Measurements from ENCODE around the gene MYO7B.

The MYO7B gene

GRCh38 chr2:127627740-127628571, 92.5 kb downstream of the MYO7B start:
- DNase-seq, result no peak

DNA sequence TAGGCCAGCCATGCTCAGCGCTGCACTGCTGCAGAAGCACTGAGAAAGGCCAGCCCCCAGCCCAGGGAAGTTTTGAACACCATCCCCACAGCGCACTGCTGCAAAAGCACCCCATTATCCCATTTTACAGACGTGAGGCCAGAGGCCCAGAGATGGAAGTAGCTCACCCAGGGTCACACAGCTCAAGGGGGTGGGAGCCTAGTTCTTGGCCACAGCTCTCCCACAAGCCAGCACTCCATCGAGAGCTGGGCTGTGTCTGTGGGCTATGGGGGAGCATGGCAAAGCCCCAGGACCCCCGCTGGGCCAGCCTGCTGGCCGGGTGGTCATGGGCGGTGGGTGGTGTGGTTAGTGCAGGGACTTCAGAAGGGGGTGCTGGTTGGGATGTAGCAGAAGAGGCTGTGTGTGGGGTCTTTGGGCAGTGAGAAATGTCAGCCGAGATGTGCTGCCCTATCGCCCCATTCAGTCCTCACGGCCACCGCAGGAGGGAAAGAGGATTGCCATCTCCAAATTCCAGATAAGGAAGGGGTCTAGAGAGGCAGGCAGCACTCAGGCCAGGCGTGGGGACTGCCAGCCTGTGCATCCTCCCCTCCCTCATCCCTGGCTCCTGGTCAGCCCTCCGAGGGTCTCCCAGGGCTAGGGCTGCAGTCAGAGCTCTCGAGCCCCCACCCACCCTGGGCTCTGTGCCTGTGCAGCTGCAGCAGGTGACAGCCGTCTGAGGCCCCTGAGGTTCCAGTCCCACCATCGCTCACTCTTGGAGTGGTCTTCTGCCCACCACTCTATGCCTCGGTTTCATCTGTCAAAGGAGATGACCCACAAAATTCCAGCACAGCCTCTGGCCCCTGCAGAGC, 93.5 kb downstream of the MYO7B start:
- DNase-seq, result no peak

- no peak for DNase-seq
These were observed 94.2 kb downstream of the MYO7B start for GRCh38 chr2:127629637-127630036.

DNA sequence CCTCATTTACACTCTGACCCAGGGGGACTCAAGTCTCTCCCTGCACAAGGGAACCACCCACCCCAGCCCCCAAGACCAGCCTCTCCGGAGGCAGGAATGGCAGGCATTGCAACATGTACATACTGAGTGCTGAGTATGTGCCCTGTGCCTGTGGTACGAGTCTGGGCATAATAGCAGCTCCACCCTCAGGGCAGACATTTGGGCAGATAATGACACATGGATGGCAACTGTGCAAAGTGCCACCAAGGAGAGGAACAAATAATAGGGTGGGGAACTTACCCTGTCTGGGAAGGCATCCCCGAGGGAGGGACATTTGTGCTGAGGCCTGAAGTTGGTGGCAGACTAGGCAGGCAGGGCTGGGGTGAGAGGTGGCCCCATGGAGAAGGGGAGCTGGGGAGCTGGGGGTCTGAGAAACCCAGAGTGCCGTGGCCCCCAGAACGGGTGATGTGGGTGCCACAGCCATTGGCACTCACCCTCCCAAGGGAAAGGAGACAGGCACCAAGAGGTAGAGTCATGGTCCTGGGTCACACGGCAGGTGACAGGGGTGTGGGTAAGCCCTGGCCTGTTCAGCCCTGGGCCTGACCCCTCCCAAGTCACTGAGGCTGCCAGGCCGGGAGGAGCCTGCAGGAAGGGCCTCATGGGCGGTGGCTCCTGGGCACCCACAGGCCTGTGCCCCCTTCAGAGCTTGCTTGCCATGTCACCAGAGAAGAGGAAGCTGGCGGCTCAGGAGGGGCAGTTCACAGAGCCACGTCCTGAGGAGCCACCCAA, 94.8 kb downstream of the MYO7B start:
- peak; percentile 10 for DNase-seq

DNA sequence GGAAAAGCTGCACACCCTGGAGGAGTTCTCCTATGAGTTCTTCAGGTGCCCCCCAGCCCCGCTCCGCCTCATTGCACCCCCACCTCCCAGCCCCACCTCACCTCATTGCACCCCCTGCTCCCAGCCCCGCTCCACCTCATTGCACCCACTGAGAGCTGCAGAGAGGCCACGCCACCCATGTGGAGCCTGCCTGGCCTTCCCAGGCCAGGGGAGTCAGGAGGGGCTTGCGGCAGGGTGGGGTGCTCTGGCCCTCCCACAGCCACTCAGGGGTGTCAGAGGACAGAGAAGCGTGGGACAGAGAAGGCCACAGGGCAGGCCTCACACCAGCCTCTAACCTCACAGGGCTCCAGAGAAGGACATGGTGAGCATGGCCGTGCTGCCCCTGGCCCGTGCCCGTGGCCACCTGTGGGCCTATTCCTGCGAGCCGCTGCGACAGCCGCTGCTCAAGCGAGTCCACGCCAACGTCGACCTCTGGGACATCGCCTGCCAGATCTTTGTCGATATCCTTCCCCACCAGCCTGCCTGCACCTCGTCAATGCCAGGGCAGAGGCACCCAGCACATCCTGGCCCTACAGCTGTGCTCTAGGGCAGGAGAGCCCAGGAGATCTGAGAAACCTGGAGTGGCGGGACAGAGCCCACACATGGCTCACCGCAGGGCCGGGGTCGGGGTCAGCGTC, 95.5 kb downstream of the MYO7B start:
- DNase-seq, result no peak

GRCh38 chr2:127631541-127631996, 96.1 kb downstream of the MYO7B start:
- DNase-seq, result no peak

- DNase-seq, result no peak
These were observed 96.6 kb downstream of the MYO7B start for GRCh38 chr2:127631997-127632581.

DNA sequence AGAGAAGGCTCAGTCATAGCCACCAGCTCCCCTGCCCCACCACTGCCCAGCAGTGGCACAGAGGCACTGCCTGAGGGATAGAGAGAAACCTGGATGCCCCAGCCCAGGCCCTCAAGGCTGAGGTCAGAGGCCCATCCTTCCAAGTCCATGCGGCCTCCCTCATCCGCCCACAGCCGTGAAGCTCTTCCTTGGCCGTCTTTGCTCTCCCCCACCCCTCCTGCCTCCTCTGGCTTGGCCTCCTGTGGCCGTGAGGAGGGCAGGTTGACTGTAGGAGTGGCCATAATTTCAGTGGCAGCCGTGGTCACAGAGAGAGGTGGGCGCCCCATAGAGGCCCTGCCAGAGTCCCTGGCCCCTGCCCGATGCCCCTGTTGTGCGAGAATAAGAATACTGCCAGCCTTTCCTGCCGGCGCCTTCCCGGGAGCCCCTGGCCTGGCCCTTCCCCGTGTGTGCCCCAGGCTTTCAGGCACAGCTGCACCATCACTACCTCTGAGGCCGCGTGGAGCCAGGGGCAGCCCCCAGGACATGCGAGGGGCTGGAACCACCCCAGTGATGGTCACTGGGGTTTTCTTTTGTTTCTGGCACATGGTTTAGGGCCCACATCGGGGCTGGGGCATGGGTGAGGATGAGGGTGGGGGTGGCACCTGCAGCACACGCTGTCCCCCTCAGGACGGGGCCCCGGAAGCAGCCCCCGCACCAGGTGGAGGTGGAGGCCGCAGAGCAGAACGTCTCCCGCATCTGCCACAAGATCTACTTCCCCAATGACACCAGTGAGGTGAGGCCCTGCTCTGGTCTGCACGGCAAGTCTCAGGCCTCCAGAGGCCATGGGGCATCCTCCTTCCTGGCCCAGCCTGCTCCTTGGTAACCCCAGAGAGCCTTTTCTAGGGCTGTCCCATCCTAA, 97.4 kb downstream of the MYO7B start:
- DNase-seq, result no peak

- DNase-seq, result no peak
These were observed 98.1 kb downstream of the MYO7B start for GRCh38 chr2:127633556-127634065.

DNA sequence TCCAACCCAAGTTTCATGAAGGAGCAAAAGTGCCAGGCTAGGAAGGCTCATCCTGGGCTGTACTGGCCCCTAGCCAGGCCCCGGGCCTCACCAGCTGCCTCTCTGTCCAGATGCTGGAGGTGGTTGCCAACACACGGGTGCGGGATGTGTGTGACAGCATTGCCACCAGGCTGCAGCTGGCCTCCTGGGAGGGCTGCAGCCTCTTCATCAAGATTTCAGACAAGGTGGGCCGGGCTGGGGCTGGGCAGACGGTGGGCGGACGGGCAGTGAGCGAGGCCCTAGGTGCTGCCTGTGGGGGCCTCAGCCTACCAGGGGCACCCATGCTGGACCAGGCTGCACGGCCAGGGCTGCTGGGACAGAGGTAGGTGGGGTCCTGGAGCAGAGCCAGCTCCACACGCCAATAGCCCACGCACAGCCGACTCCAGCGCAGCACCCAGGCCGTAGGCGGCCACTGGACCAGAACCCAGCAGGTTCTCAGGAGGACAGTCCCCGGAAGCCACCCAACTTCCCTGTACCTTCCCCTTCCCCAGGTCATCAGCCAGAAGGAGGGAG, 98.7 kb downstream of the MYO7B start:
- DNase-seq, result no peak

DNA sequence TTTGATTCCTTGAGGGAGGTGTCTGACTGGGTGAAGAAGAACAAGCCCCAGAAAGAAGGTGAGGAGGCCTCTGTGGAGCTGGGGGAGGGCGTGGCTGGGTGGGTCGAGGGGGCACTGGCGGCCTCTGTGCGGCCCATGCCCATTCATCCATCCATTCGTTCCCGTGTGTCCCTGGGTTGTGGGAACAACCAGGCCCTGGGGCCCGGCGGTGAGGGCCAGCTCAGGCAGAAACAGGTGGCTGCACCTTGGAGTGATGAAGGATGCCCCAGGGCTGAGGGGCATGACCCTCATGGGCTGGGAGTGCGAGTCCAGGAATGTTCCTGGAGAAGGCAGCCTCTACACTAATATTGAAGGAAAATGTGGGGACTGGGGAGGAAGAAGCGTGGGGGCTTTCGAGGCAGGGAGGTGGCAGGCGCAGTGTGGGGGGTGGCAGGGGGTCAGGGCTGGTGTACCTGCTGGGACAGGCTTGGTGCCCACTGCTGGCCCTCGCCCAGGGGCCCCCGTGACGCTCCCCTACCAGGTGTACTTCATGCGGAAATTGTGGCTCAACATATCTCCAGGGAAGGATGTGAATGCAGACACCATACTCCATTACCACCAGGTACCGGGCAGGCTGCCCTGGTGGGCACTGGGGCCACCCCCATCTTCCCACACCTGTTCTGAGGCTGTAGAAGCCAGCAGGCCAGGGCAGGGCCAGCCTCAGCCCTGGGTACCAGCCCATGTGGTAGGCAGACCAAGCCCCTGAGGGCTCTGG, 99.3 kb downstream of the MYO7B start:
- no peak for DNase-seq

DNA sequence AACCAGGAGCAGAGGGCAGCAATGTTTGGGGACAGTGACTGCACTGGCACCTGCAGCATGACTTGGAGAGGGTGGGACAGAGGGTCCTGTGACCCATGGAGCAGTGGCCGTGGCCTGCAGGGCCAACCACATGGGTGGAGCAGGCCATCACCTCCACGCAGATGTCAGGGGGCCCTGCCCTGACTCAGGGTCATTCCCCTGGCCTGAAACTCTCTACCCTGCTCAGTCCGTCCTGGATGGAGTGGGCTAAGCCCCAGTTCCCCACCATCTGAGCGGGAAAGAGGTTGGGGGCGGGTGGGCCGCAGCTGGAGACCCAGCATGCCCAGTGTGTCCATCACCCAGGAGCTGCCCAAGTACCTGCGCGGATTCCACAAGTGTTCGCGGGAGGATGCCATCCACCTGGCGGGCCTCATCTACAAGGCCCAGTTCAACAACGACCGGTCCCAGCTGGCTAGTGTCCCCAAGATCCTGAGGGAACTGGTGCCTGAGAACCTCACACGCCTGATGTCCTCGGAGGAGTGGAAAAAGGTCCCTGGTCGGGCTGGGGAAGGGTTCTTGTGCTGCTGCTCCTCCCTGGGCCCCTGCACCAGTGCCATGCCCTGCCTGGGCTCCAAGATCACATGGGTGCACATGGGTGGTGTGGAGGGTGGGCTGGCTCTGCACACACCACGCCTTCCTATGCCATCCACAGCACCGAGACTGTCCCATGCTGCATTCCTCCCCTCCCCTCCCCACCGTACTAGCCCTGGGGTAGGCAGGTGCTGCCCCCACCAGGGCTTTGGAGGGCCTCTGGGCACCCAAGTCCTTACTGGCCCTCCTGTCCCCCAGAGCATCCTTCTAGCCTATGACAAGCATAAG, 100.1 kb downstream of the MYO7B start:
- no peak for DNase-seq

DNA sequence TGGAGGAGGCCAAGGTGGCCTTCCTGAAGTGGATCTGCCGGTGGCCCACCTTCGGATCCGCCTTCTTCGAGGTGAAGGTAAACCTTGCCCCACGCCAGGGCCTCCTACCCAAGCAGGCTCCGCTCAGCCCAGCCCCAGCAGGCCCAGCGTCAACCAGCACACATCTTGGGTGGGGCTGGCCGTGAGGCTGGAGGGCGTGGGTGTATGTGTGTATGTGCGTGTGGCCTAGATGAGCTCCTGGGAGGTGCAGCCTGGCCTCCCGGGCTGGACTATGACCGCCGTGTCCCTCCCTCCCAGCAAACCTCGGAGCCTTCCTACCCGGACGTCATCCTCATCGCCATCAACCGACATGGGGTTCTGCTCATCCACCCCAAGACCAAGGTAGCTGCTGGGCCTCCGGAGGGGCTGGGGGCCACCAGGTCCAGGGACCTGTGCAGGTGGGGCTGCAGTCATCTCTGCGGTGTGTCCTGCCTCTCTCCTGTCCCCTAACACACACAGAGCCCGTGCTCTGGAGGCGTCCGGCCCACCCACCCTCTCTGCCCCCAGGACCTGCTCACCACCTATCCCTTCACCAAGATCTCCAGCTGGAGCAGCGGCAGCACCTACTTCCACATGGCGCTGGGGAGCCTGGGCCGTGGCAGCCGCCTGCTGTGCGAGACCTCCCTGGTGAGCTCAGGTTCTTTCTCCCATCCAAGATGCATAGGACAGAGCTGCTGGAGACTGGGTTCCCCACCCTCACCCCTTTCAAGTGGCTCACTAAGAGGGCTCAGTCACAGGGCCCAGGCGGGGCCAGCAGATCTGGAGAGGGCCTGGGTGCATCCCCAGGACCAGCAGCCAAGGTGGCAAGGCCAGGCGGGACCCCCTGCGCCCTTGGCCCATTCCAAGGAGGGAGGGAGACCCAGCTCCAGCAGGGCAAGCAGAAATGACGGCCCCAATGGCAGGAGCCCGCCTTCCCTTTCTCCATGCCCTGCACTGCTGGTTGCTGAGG, 101.1 kb downstream of the MYO7B start:
- no peak for DNase-seq

DNA sequence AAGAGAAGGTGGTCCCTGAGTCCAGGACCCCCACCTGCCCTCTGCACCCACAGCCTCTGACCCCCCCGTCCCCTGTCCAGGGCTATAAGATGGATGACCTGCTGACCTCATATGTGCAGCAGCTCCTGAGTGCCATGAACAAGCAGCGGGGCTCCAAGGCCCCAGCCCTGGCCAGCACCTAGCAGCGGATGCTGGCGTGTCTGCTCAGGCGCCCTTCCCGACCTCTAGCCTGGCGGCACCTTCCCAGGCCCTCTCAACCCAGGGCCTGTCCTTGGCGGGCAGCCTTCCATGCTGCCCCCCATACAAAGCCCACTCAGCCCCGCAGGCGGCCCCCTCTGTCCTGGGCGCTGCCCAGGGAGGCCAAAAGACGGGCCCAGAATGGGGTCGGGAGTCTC, 101.8 kb downstream of the MYO7B start:
- no peak for DNase-seq

DNA sequence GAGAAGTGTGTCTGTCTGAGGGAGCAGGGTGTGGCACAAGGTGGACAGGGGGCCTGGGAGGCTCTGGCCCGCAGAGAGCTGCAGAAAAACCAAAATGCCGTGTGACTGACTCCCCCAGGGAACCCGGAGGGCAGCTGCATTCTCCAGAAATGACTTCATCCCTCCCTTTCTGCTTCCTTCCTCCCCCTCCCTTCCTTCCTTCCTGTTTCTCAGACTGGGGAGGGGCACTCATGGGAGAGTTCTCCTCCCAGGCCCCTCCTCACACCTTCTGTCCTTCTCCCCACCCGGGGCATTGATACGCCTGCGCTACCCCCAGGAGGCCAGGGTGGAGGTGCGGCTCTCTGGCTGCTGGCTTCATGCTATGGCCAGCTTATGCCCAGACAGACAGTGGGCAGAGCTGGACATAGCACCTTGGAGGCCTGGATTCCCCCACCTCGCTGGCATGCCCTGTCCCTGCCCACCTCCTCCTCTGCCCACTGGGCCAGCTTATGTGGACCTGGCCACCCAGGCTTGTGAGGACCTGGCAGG, 102.3 kb downstream of the MYO7B start:
- peak; percentile 28 for DNase-seq

- no peak for DNase-seq
These were observed 103.1 kb downstream of the MYO7B start for GRCh38 chr2:127638361-127639110.

GRCh38 chr2:127639111-127639474, 103.6 kb downstream of the MYO7B start:
- no peak for DNase-seq

Data from GDM1 (cell line).